ENCODE measurements around the gene ZNF692. TPM values are rescaled to one million over a fixed set of nuclear protein-coding genes. Genes with fewer than 3 reads are reported as not detected.
A peak's percentile ranks its signal among the peaks of the same experiment; 100 is the strongest.

Gene ZNF692
- total and polyA plus RNA-seq, 2 of the 13 experiments (the other 11 are each of a cell fraction or from before 2014, with no cell fraction given) = 27.3 to 45.8 TPM

DNA sequence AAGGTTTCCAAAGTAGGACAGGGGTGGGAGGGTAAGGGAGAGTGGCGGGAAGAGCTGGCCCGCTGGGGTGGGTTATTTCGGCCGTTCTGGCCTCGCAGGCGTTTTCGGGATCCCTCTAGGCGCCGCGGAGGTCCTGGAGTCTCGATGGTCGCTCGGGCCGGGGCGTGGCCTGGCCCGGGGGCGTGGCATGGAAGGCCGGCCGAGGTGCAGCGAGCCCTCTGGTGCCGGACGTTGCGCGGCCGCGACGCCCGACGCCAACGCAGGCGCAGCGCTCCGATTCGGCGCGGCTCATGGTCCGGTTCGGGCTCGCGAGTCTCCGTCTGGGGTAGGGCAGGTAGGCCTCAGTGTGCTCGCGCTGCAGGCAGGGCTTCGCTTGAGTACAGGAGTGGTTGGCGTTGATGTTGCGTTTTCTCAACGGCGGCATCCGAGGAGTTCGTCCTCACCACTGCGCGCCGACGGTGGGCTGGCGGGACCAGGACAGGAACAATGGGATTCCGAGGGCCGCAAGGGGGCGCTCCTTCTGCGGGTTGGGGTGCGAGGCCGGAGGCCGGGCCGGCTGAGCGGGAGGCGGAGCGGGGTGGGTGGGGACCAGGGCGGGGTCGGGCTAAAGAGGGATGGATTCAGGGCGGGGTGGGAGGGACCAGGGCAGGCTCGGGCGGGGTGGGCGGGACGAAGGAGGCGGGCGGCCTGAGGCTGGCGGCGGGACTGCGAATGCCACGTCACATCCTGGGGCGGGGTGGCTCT, 47.3 kb upstream of the ZNF692 start, which contains the start of gene PGBD2 (continued):
- TF ChIP-seq ZSCAN25 (CRISPR knock-in tag; IDR thresholded peaks at IDR 0.05) (peak; percentile 89; the same call in 1 of the 2 replicates), RXRA (CRISPR knock-in tag; IDR thresholded peaks at IDR 0.05) (peak; percentile 85), ZZZ3 (CRISPR knock-in tag; IDR thresholded peaks at IDR 0.05; ENCODE audit: borderline replicate concordance) (no peak; the same call in 1 of the 2 replicates), NRL (CRISPR knock-in tag; IDR thresholded peaks at IDR 0.05; ENCODE audit: borderline replicate concordance) (peak; percentile 67; the same call in 1 of the 2 replicates), TEAD3 (CRISPR knock-in tag; optimal IDR thresholded peaks at IDR 0.05; ENCODE audit: borderline replicate concordance) (peak; percentile 48), TCF12 (IDR thresholded peaks at IDR 0.05) (no peak), TCF12 (CRISPR knock-in tag; IDR thresholded peaks at IDR 0.05) (peak; percentile 72; the same call in 1 of the 2 replicates), TEAD2 (CRISPR knock-in tag; IDR thresholded peaks at IDR 0.05) (no peak), ZNF335 (CRISPR knock-in tag; IDR thresholded peaks at IDR 0.05) (peak; percentile 53), ZFYVE20 (CRISPR knock-in tag; IDR thresholded peaks at IDR 0.05; ENCODE audit: borderline replicate concordance, low read depth) (0 out of 2 replicates have a peak, but pooled peaks have one; percentile 61), CBX5 (CRISPR knock-in tag; IDR thresholded peaks at IDR 0.05; ENCODE audit: borderline replicate concordance) (peak; percentile 64; the same call in 1 of the 2 replicates), ZNF350 (CRISPR knock-in tag; IDR thresholded peaks at IDR 0.05; ENCODE audit: borderline replicate concordance, low read depth) (peak; percentile 67), POLR2A (IDR thresholded peaks at IDR 0.05; ENCODE audit: insufficient read depth in 1 of 2, low read depth in 2 of 2, low read length in 2 of 2) (peak; percentile 95 to 97), SOX13 (IDR thresholded peaks at IDR 0.05) (no peak), SOX13 (CRISPR knock-in tag; conservative IDR thresholded peaks at IDR 0.05 in 1 of 2, IDR thresholded peaks at IDR 0.05 in 1 of 2) (peak in 1 of 2 experiments; percentile 62; a peak in 2 of 4 replicates), ZNF564 (CRISPR knock-in tag; IDR thresholded peaks at IDR 0.05) (peak; percentile 70; the same call in 1 of the 2 replicates), SP2 (CRISPR knock-in tag; IDR thresholded peaks at IDR 0.05) (peak; percentile 56), ETV5 (CRISPR knock-in tag; IDR thresholded peaks at IDR 0.05; ENCODE audit: borderline replicate concordance) (peak; percentile 65; the same call in 1 of the 2 replicates), REPIN1 (CRISPR knock-in tag; IDR thresholded peaks at IDR 0.05; ENCODE audit: borderline replicate concordance, low read depth) (peak; percentile 95), PHF8 (CRISPR knock-in tag; IDR thresholded peaks at IDR 0.05) (peak; percentile 98)
- TF ChIP-seq, protein P1, sequence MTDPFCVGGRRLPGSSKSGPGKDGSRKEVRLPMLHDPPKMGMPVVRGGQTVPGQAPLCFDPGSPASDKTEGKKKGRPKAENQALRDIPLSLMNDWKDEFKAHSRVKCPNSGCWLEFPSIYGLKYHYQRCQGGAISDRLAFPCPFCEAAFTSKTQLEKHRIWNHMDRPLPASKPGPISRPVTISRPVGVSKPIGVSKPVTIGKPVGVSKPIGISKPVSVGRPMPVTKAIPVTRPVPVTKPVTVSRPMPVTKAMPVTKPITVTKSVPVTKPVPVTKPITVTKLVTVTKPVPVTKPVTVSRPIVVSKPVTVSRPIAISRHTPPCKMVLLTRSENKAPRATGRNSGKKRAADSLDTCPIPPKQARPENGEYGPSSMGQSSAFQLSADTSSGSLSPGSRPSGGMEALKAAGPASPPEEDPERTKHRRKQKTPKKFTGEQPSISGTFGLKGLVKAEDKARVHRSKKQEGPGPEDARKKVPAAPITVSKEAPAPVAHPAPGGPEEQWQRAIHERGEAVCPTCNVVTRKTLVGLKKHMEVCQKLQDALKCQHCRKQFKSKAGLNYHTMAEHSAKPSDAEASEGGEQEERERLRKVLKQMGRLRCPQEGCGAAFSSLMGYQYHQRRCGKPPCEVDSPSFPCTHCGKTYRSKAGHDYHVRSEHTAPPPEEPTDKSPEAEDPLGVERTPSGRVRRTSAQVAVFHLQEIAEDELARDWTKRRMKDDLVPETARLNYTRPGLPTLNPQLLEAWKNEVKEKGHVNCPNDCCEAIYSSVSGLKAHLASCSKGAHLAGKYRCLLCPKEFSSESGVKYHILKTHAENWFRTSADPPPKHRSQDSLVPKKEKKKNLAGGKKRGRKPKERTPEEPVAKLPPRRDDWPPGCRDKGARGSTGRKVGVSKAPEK (CRISPR knock-in tag; IDR thresholded peaks at IDR 0.05; ENCODE audit: borderline replicate concordance) = 0 out of 2 replicates have a peak, but pooled peaks have one; percentile 27
- TF ChIP-seq, protein P2, sequence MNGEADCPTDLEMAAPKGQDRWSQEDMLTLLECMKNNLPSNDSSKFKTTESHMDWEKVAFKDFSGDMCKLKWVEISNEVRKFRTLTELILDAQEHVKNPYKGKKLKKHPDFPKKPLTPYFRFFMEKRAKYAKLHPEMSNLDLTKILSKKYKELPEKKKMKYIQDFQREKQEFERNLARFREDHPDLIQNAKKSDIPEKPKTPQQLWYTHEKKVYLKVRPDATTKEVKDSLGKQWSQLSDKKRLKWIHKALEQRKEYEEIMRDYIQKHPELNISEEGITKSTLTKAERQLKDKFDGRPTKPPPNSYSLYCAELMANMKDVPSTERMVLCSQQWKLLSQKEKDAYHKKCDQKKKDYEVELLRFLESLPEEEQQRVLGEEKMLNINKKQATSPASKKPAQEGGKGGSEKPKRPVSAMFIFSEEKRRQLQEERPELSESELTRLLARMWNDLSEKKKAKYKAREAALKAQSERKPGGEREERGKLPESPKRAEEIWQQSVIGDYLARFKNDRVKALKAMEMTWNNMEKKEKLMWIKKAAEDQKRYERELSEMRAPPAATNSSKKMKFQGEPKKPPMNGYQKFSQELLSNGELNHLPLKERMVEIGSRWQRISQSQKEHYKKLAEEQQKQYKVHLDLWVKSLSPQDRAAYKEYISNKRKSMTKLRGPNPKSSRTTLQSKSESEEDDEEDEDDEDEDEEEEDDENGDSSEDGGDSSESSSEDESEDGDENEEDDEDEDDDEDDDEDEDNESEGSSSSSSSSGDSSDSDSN (CRISPR knock-in tag; IDR thresholded peaks at IDR 0.05) = peak; percentile 89
- TF ChIP-seq, protein P3, sequence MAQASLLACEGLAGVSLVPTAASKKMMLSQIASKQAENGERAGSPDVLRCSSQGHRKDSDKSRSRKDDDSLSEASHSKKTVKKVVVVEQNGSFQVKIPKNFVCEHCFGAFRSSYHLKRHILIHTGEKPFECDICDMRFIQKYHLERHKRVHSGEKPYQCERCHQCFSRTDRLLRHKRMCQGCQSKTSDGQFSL (CRISPR knock-in tag; IDR thresholded peaks at IDR 0.05) = 0 out of 2 replicates have a peak, but pooled peaks have one; percentile 37

Measured in HepG2 (cell line).